HG03521 (cell line): ENCODE results near the gene CENPU.
"Not testable (repeated sequence)": the region's sequence is repeated elsewhere in the genome, so short reads cannot be mapped to it uniquely, and the experiment has no call there.

Experiments
- ATAC-seq: cut with Tn5 transposase; IDR thresholded peaks from one replicate; pipeline ENCODE4 v1.9.1; 2021; ENCODE audit warnings: mild to moderate bottlenecking, moderate library complexity; ENCODE audit not compliant: unreplicated experiment

CENPU gene

GRCh38 chr4:184733654-184734524 is at the start of gene CENPU:
TSS of gene CENPU (minus strand) at chr4:184734096. CDS start at chr4:184734062, 34 bp downstream.
- ATAC-seq, result peak; percentile 95

GRCh38 chr4:184782731-184783373 is 49.0 kb upstream of the CENPU start:
- no peak for ATAC-seq

- not testable (repeated sequence) for ATAC-seq
These were observed 45.3 kb upstream of the CENPU start for GRCh38 chr4:184779160-184779559.

GRCh38 chr4:184778325-184778724 is 44.4 kb upstream of the CENPU start:
- no peak for ATAC-seq

GRCh38 chr4:184776821-184777220 is 42.9 kb upstream of the CENPU start:
- ATAC-seq, result no peak

- no peak for ATAC-seq
These were observed 42.1 kb upstream of the CENPU start for GRCh38 chr4:184775854-184776555.

GRCh38 chr4:184774152-184774551 is 40.3 kb upstream of the CENPU start:
- ATAC-seq, result no peak

- ATAC-seq, result no peak
These were observed 37.5 kb upstream of the CENPU start for GRCh38 chr4:184771416-184771815.

- no peak for ATAC-seq
These were observed 35.4 kb upstream of the CENPU start for GRCh38 chr4:184769141-184769765.

GRCh38 chr4:184768296-184768695 is 34.4 kb upstream of the CENPU start:
- ATAC-seq, result no peak

- no peak for ATAC-seq
These were observed 32.5 kb upstream of the CENPU start for GRCh38 chr4:184766446-184766845.

GRCh38 chr4:184765473-184766340 is 31.8 kb upstream of the CENPU start:
- ATAC-seq, result no peak

GRCh38 chr4:184764601-184765000 is 30.7 kb upstream of the CENPU start:
- no peak for ATAC-seq

- no peak for ATAC-seq
These were observed 29.4 kb upstream of the CENPU start for GRCh38 chr4:184763150-184763780.

- peak; percentile 58 for ATAC-seq
These were observed 28.2 kb upstream of the CENPU start for GRCh38 chr4:184762100-184762499.

- ATAC-seq, result no peak
These were observed 26.8 kb upstream of the CENPU start for GRCh38 chr4:184760681-184761080.

- ATAC-seq, result no peak
These were observed 23.9 kb upstream of the CENPU start for GRCh38 chr4:184757810-184758209.

- ATAC-seq, result no peak
These were observed 22.5 kb upstream of the CENPU start for GRCh38 chr4:184756399-184756798.

GRCh38 chr4:184755278-184755677 is 21.4 kb upstream of the CENPU start:
- no peak for ATAC-seq
